Stimulated activated CD4-positive, alpha-beta T cell treated with anti-CD3 and anti-CD28 coated beads, Interleukin-4, amount 100 ng/mL, for 1 hour (primary cell): ENCODE measurements around the gene ANKRD33B.
"Not testable (repeated sequence)": the region's sequence is repeated elsewhere in the genome, so short reads cannot be mapped to it uniquely, and the experiment has no call there.

Experiments used
- DNase-seq: peaks from one replicate; pipeline ENCODE4 v3.0.0-alpha.2; 2020

Gene ANKRD33B

GRCh38 chr5:10559871-10560270, 4.0 kb upstream of the ANKRD33B start:
- DNase-seq: no peak

- DNase-seq: no peak
These were observed 1.4 kb upstream of the ANKRD33B start for GRCh38 chr5:10562201-10563109.

DNA sequence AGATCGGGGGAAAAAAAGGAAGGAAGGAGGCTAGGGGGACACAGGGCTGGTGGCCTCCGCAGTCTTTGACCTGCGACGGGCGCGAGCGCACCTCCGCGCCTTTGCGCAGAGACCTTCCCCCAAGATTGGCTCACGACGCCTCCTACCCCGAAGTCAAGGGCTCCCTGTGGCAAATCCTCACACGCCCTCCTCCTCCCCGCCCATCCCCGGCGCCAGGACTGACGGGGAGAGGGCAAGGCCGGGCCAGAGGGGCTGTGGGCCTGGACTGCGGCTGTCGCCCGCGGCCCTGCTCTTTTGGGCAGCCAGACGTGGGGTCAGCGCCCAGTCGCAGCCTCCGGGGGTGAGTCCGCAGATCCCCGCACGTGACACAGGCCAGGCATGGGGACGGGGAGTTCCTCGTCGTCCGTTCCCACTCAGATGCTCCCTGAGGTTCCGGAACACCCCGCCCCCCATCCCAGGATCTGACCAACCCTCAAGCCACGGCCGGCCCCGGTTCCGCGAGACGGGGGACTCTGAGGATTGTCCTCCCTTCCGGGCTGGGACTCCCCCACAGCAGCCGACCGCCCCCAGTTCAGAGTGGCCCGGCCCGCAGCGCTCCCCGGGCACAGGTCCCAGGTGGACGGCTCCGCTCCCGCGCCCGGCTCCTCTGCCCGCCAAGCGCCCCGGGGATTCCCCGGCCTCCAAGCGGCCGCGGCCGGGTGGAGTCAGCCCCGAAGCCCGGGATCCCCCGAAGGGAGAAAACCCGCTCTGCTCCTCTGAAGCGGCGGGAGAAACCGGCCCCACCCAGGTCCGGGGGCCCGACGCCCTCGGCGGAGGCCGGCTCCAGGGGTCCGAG, 543 bp upstream of the ANKRD33B start:
- peak; percentile 55 for DNase-seq

DNA sequence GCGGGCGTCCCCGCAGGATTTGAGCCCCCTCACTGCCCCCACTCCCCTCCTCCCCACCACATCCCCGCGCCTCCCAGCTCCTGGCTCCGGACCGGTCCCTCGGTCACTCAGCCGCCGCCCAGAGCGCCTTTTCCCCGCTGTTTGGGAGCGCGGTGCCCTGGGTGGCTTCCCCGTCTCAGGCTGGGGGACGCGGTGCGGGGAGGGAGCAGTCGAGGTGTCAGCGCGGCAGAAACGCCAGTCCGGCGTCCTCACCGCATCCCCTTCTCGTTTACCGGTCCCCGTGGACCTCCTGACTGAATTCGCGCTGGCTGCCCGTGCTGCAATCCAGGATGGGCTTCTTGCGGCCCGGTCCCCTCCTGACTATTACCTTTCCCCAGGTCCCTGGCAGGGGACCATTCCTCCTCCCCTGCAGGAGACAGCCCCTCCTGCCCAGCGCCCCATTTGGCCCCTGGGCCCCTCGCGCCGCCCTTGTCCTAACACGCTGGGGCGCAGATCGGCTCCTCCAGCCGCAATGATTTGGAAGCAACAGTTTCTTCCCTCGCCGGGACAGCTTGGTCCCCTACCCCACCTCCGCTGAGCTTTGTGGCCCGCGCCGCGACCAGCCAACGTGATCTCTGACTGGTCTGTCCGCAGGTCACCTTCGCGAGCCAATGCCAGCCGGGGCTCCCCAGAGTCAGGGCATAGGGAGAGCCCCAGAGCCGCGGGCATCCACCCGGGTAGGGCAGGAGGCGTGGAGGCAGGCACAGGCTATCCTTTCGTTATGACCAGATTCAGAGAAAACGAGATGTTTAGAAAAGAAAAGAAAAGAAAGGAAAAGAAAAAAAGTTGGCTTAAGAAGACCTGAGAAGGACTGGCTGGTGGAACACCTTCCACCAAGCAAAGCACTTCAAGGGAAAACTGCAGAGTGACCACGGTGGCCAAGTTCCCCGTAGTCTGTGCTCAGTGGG, 1.2 kb downstream of the ANKRD33B start:
- peak; percentile 11 for DNase-seq

DNA sequence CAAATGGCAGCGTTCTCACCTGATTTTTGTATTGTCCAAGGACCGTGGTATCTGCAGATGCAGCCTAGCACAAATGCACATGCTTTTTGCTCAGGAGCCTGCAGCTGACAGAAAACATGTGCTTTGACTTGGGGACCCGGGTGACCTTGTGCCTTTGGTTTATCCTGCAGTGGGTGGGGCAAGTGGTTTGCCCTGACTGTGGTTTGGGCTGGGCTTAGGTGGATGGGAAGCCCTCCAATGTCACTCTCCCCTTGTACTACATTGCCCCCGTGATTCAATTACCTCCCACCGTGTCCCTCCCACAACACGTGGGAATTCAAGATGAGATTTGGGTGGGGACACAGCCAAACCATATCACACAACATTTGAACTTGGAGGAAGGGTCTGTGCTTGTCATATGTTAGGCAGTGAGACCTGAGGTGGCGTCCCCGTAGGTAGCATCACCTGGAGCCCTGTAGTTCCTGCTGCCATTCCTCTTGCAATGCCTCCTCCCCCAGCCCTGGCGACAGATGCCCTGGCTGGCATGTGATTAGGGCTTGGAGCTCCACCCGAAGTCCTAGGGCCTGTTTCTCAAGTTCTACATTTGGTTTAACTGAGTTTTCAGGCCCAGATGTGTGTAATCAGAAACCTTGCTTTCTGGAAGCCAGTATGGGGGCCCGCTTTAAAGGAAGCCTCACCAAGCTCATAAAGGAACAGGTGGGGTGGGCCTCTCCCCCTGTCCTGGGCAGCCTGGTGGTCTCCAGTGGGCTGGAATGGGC, 2.1 kb downstream of the ANKRD33B start:
- DNase-seq: no peak

DNA sequence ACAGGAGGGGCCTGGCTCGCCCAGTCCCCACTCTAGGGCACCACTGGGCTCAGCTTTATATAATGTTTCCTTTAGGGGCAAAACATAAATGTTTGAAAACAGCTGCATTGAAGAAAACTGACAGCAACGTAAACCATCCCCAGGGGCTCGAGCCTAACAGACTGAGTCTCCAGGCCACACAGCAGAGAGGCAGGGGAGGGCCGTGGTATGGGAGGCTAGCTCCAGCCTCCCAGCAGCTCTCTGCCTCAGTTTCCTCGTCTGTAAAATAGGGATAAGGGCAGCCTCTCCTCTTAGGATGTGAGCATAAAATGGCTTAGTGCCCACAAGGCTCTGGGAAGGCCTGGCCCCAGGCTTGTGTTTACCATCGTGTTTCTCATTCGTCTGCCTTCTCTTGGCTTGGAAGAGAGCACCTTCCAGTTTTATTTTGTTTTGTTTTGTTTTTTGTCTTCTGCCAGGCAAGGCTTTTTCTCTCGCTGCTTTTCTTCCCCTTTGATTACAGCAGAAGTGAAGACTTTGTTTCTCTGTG, 2.7 kb downstream of the ANKRD33B start:
- DNase-seq: no peak

- no peak for DNase-seq
These were observed 3.3 kb downstream of the ANKRD33B start for GRCh38 chr5:10567121-10567591.

DNA sequence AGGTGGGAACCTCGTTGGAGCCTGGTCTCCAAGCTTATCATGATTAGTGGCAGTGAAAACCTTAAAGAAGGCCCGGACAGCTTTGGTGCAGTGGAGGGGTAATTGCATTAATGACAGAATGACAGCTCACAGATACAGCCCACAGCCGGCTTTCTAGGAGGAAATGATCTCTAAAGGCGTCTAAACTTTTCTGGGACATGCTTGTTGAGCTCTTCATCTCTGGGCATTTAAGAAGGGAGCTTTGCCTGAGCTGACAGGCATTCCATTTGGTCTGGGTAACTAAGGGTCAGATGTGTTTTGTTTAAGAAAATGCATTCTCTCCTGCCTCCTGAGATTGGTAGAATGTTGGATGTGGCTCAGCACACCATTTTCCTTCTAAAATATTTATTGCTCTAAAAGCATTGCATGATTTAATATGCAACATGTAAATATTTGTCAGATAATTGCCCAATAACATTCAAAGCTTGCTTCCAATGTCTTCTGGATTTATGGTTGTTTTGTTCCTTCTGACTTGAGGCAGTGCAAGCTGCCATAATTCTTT, 4.0 kb downstream of the ANKRD33B start:
- no peak for DNase-seq

DNA sequence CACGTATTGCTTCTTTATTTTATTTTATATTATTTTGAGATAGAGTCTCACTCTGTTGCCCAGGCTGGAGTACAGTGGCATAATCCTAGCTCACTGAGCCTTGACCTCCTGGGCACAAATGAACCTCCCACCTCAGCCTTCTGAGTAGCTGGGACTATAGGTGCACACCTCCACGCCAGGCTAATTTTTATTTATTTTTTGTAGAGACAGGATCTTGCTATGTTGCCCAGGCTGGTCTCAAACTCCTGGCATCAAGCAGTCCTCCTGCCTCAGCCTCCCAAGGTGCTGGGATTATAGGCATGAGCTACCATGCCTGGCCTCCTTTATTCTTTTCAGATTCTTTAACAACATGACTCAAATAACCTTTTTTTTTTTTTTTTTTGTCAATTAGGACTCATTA, 6.7 kb downstream of the ANKRD33B start:
- not testable (repeated sequence) for DNase-seq

DNA sequence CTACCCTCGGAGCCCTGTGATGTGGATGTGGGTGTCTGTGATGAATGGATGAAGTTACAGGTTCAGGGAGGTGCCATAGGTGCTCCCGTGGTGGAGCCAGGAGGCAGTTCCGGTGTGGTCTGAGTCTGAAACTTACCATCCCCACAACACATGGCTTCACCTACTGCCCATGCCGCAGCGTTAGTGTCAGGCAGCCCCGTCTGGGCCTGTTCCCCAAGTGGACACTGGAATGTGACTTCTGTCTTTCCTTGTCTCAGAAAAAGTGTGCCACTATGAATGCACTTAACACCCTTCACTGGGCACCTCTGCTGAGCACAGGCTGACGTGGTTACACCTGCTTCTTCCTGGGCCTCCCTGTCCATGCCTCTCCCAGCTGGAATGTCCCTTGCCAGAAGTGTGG, 8.6 kb downstream of the ANKRD33B start:
- no peak for DNase-seq

DNA sequence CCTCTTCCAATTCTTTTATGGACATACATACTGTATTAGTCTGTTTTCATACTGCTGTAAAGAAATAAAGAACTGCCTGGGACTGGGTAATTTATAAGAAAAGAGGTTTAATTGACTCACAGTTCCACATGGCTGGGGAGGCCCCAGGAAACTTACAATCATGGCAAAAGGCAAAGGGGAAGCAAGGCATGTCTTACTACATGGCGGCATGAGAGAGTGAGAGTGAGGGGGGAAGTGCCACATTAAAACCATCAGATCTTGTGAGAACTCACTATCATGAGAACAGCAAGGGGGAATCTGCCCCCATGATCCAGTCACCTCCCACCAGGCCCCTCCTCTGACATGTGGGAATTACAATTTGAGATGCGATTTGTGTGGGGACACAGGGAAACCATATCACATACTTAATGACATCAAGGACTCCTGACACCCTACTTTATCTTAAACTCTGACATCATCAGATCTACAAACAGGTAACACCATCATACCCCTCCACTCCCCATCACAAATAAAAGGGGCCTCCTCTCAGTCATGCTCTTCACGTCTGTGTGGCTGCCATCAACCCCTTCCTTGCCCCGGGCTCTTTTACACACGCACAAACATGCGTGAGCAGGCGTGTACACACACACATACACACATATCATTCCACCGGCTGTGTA, 9.7 kb downstream of the ANKRD33B start:
- DNase-seq: no peak

GRCh38 chr5:10574879-10575278, 11.0 kb downstream of the ANKRD33B start:
- not testable (repeated sequence) for DNase-seq

GRCh38 chr5:10576121-10576789, 12.4 kb downstream of the ANKRD33B start:
- no peak for DNase-seq

- no peak for DNase-seq
These were observed 12.9 kb downstream of the ANKRD33B start for GRCh38 chr5:10576790-10577189.

GRCh38 chr5:10577371-10578292, 13.8 kb downstream of the ANKRD33B start:
- DNase-seq: no peak

- no peak for DNase-seq
These were observed 14.4 kb downstream of the ANKRD33B start for GRCh38 chr5:10578293-10578665.

GRCh38 chr5:10578869-10579268, 15.0 kb downstream of the ANKRD33B start:
- DNase-seq: no peak

- DNase-seq: no peak
These were observed 16.0 kb downstream of the ANKRD33B start for GRCh38 chr5:10579536-10580521.
